ENCODE data around the gene MAN2B1.
"Not testable (repeated sequence)": the region's sequence is repeated elsewhere in the genome, so short reads cannot be mapped to it uniquely, and the experiment has no call there.

The MAN2B1 gene

DNA sequence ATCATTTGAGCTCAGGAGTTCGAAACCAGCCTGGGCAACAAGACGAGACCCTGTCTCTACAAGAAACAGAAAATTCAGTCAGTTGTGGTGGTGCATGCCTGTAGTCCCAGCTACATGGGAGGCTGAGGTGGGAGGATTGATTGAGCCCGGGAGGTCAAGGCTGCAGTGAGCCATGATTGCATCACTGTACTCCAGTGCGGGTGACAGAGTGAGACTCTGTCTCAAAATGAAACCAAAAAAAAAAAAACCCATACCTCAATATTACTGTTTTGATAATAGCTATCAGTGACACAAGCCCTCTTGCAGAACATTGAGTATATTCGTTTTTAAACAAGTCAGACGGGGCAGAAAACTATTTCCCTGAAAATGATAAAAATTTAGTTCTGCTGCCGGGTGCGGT is 39.6 kb downstream of the MAN2B1 start:
- no peak for DNase-seq (ENCODE audit: insufficient read length, low spot score)
- FAIRE-seq: no peak

GRCh38 chr19:12623361-12624031 is 43.0 kb downstream of the MAN2B1 start:
- DNase-seq (ENCODE audit: insufficient read length, low spot score): no peak
- FAIRE-seq: no peak

DNA sequence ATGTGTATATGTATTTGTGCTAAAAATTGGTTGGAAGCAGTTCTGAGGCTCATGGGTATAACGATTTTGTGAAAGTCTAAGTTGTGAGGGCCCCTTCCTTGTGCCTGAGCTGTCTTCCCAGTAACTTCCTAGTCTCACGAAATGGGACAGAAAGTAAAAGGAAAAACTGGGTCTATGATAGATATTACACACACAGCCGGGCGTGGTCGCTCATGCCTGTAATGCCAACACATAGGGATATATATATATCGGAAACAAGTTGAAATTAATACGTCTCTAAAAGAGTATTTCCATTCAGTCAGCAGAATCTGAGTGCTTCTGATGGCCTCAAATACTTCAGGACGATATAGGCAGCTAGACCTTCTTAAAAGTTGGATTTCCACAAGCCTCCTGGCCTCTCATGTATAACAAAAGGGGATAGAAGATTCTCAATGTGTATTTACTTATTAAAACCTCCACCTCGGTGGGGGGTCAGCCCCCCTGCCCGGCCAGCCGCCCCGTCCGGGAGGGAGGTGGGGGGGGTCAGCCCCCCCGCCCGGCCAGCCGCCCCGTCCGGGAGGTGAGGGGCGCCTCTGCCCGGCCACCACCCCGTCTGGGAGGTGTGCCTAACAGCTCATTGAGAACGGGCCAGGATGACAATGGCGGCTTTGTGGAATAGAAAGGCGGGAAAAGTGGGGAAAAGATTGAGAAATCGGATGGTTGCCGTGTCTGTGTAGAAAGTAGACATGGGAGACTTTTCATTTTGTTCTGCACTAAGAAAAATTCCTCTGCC is 45.1 kb downstream of the MAN2B1 start:
- FAIRE-seq; DNase-seq (ENCODE audit: insufficient read length, low spot score): not testable (repeated sequence)

DNA sequence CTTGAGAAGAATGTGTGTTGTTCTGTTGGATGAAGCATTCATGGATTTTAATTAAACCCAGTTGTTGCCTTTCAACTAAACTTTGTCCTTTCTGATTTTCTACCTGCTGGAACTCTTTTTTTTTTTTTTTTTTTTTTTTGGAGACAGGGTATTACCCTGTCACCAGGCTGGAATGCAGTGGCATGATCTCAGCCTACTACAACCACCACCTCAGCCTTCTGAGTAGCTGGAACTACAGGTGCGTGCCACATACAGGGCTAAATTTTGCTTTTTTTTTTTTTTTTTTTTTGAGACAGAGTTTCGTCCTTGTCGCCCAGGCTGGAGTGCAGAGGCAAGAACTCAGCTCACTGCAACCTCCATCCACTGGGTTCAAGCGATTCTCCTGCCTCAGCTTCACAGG is 48.9 kb downstream of the MAN2B1 start:
- DNase-seq (ENCODE audit: insufficient read length, low spot score) (no peak), FAIRE-seq (no peak)

GRCh38 chr19:12611361-12611699 is 55.2 kb downstream of the MAN2B1 start:
- peak; percentile 79 for DNase-seq (ENCODE audit: insufficient read length, low spot score)
- no peak for FAIRE-seq

DNA sequence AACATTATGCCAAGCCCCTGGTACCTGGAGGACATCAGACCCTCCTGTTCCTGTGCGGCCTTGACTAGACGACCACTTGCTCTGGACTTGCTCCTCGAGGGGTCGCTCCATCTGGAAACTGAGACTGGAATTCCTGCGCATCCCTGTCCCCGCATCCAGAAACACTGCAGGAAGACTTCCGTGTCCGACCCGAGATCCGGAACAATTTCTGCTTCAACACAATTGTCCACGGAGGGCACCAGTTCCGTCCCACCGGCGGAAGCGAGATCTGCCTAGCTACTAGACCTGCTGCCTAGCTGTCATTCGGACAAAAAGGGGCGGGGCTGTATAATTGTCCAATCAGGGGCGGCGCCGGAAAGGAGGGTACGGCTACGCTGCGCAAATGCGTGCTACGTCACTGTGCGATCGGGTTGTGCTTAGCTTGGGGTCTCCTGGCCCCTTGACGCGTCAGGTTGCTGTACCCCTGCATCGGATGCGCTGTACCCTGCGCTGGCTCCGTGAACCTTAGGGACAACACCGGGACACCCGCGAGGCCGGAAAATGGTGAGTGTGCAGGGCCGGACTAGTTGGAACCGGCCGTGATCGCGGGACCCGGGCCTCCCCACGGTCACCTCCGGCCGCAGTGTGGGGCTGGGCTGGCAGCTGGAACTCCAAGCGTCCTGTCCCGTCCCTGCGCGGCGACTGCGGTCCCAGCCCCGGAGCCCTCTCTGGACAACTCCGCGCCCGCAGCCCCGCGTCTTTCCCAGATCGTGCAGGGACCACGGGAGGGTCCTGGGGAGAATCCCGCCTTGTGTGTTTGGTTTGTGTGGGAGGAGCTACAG is 55.8 kb downstream of the MAN2B1 start, which contains the start of the genes ZNF490 and ZNF791:
Gene ZNF490 (minus strand): TSS at position 274 of the 821 bp plus-strand sequence. CDS start 133 bp downstream, at position 141.
Gene ZNF791 (plus strand): TSS at position 381 of the 821 bp plus-strand sequence. CDS start 160 bp downstream, at position 541.
- DNase-seq (ENCODE audit: insufficient read length, low spot score) (peak; percentile 99), FAIRE-seq (peak; percentile 98)

GRCh38 chr19:12607631-12608030 is 58.9 kb downstream of the MAN2B1 start:
- DNase-seq (ENCODE audit: insufficient read length, low spot score) (no peak), FAIRE-seq (no peak)

DNA sequence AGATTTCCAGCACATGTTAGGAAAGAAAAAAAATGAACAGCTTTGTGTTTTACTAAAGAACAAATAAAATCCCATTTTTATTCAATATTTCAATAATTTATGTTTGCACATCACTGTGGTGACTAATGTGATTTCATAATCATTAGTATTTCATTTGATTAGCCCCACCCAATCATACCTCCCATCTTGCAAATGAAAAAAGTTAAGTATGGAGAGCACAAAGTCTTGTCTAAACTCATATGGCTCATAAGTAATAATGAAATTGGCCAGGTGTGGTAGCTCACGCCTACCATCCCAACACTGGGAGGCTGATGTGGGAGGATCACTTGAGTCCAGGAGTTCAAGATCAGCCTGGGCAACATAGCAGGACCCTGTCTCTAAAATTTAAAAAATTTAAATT is 59.7 kb downstream of the MAN2B1 start:
- DNase-seq (ENCODE audit: insufficient read length, low spot score) (no peak), FAIRE-seq (no peak)

DNA sequence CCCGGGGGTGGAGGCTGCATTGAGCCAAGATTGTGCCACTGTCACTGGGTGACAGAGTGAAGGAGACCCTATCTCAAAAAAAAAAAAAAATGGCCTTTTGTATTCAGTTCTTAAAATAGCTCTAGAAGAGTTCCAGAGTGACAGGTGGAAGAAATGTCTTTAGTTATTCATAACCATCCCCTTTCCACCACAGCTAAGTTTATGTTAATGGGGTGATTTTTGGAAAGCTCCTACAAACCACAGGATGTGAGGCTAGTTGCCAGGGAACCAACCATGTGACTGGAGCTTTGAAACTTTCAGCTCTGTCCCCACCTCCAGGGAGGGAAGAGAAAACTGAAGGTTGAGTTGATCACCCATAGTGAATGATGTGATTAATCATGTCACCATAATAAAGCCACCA is 62.8 kb downstream of the MAN2B1 start:
- FAIRE-seq (no peak), DNase-seq (ENCODE audit: insufficient read length, low spot score) (no peak)

DNA sequence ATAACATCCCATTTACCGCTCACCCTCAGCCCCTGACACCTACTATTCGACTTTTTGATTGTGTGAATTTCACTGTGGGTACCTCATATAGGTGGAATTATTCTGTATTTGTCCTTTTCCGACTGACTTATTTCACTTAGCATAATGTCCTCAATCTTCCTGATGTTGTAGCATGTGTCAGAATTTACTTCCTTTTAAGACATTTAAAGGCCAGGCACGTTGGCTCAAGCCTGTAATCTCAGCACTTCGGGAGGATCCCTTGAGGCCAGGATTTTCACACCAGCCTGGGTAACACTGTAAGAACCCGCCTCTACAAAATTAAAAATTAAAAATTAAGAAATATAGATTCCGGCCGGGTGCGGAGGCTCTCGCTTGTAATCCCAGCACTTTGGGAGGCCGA is 68.9 kb downstream of the MAN2B1 start:
- no peak for DNase-seq (ENCODE audit: insufficient read length, low spot score)
- no peak for FAIRE-seq

- FAIRE-seq (no peak), DNase-seq (ENCODE audit: insufficient read length, low spot score) (no peak)
These were observed 69.5 kb downstream of the MAN2B1 start for GRCh38 chr19:12596927-12597548.
